Measurements from ENCODE around the gene G6PC2.
"Not testable (repeated sequence)": the region's sequence is repeated elsewhere in the genome, so short reads cannot be mapped to it uniquely, and the experiment has no call there.

Gene G6PC2

GRCh38 chr2:168915441-168916330 is 14.6 kb downstream of the G6PC2 start:
- Mint-ChIP-seq H3K36me3 (ENCODE audit: low read depth) (peaks cover 16% of the 10 kb centered on the region), H3K4me3 (no peak overlapping the region), H3K27ac (peak overlapping the region; percentile 10), H3K9me3 (peaks cover 26% of the 10 kb centered on the region), H3K27me3 (ENCODE audit: low read depth) (peaks cover 63% of the 10 kb centered on the region), H3K4me1 (ENCODE audit: low read depth) (peaks cover 15% of the 10 kb centered on the region)
- DNase-seq (ENCODE audit: low spot score): no peak

DNA sequence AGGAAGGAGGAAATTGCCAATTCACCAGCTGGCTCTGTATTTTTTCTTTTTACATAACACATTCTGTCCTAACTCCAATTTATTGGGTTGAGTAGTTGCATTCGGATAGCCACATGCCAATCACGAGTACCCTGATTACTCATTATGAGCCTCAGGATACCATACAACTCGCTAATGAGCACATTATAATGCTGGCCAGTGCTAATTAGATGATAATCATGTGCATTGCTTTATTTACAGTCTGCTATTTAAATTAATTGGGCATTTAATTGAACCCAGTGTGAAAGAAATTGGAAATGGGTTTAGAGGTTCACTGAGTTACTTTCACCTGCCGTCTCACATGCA is 15.2 kb downstream of the G6PC2 start:
- Mint-ChIP-seq H3K4me1 (ENCODE audit: low read depth) (peaks cover 16% of the 10 kb centered on the region), H3K27ac (peak overlapping the region; percentile 2), H3K27me3 (ENCODE audit: low read depth) (peaks cover 64% of the 10 kb centered on the region), H3K9me3 (peaks cover 26% of the 10 kb centered on the region), H3K4me3 (no peak overlapping the region), H3K36me3 (ENCODE audit: low read depth) (peaks cover 16% of the 10 kb centered on the region)
- no peak for DNase-seq (ENCODE audit: low spot score)

DNA sequence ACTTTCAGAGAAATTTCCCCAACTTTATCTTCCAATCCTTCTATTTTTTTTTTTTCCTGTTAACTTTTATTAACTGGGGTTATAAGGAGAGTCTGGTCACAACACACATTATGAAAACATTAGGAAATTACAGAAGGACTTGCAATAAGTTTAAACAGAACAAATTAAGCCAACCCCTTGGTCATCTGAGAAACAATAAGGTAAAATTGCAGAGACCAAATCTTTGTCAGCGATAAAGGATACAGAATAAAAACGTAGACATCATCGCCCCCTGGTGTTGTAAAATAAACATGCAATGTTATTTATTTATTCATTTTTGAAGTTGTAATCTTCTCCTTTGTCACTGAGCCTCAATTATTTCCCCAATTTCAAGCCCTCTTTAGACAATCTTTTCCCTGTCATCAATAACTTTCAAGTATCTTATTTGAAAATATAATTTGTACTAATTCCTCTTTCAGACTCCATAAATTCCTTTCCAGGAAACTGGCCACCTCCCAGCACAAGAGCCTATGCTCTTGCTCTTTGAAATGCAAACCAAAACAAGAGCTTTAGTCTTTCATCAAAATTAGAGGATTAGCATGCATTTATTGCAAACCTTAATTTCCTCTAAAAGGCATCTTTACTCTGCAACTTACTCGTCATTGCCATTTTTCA is 19.5 kb downstream of the G6PC2 start:
- no peak for DNase-seq (ENCODE audit: low spot score)
- H3K27ac Mint-ChIP-seq: no peak overlapping the region
- H3K4me3 Mint-ChIP-seq: no peak overlapping the region
- peaks cover 6% of the 10 kb centered on the region for H3K36me3 Mint-ChIP-seq (ENCODE audit: low read depth)
- H3K27me3 Mint-ChIP-seq (ENCODE audit: low read depth): peaks cover 68% of the 10 kb centered on the region
- H3K9me3 Mint-ChIP-seq: peaks cover 6% of the 10 kb centered on the region
- peaks cover 9% of the 10 kb centered on the region for H3K4me1 Mint-ChIP-seq (ENCODE audit: low read depth)

- no peaks in the 10 kb centered on the region for H3K36me3 Mint-ChIP-seq (ENCODE audit: low read depth)
- no peak overlapping the region for H3K4me3 Mint-ChIP-seq
- peaks cover 59% of the 10 kb centered on the region for H3K27me3 Mint-ChIP-seq (ENCODE audit: low read depth)
- no peak overlapping the region for H3K27ac Mint-ChIP-seq
- no peaks in the 10 kb centered on the region for H3K4me1 Mint-ChIP-seq (ENCODE audit: low read depth)
- no peak for DNase-seq (ENCODE audit: low spot score)
- H3K9me3 Mint-ChIP-seq: no peaks in the 10 kb centered on the region
Observed at GRCh38 chr2:168926621-168927386, 25.7 kb downstream of the G6PC2 start.

- H3K4me1 Mint-ChIP-seq (ENCODE audit: low read depth): no peaks in the 10 kb centered on the region
- H3K36me3 Mint-ChIP-seq (ENCODE audit: low read depth): no peaks in the 10 kb centered on the region
- H3K27me3 Mint-ChIP-seq (ENCODE audit: low read depth): peaks cover 47% of the 10 kb centered on the region
- H3K4me3 Mint-ChIP-seq: no peak overlapping the region
- H3K27ac Mint-ChIP-seq: no peak overlapping the region
- H3K9me3 Mint-ChIP-seq: no peaks in the 10 kb centered on the region
- DNase-seq (ENCODE audit: low spot score): no peak
Observed at GRCh38 chr2:168928113-168928831, 27.2 kb downstream of the G6PC2 start.

DNA sequence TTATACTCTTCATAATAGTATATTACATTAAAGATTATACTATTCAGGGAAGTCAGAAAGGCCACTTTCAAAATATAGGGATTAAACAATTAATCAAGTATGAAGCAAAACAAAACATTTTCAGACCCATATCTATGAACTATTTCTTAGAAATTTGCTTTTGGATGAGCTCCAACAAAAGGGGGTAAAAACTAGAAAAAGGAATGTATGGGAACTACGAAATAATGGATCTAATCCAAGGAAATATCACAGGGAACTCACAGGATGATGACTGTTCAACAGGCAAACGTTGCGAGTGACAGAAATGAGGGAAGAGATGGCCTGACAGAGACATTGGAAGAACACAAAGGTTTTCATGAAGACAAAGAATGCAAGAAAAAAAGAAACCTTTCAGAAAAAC is 27.9 kb downstream of the G6PC2 start:
- H3K4me3 Mint-ChIP-seq: no peak overlapping the region
- no peak for DNase-seq (ENCODE audit: low spot score)
- peaks cover 44% of the 10 kb centered on the region for H3K27me3 Mint-ChIP-seq (ENCODE audit: low read depth)
- no peaks in the 10 kb centered on the region for H3K36me3 Mint-ChIP-seq (ENCODE audit: low read depth)
- no peaks in the 10 kb centered on the region for H3K9me3 Mint-ChIP-seq
- H3K4me1 Mint-ChIP-seq (ENCODE audit: low read depth): no peaks in the 10 kb centered on the region
- H3K27ac Mint-ChIP-seq: no peak overlapping the region

DNA sequence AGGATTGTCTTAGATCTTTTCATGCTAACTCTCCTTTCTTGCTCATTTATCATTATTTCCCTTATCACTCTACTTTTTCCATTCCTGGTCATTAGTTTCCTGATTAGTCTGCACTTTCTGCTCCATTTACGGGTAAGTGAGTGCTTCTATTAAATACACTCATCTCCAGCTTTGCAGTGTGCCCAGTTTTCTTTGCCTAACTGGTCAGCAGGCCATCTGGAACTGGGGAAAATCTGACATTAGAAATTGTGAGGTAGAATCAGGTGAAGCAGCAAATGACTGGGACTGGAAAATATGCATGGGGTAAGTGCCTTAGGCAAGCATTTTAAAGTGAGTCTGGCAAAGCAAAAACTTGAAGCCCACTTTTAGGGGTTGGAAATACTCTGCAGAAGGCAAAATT is 29.2 kb downstream of the G6PC2 start:
- Mint-ChIP-seq H3K27ac (no peak overlapping the region), H3K4me3 (no peak overlapping the region), H3K9me3 (no peaks in the 10 kb centered on the region), H3K4me1 (ENCODE audit: low read depth) (no peaks in the 10 kb centered on the region), H3K27me3 (ENCODE audit: low read depth) (peaks cover 48% of the 10 kb centered on the region), H3K36me3 (ENCODE audit: low read depth) (no peaks in the 10 kb centered on the region)
- no peak for DNase-seq (ENCODE audit: low spot score)

GRCh38 chr2:168932174-168932573 is 31.1 kb downstream of the G6PC2 start:
- not testable (repeated sequence) for H3K4me3 Mint-ChIP-seq; H3K4me1 Mint-ChIP-seq (ENCODE audit: low read depth); DNase-seq (ENCODE audit: low spot score); H3K36me3 Mint-ChIP-seq (ENCODE audit: low read depth); H3K9me3 Mint-ChIP-seq; H3K27ac Mint-ChIP-seq
- peaks cover 44% of the 10 kb centered on the region for H3K27me3 Mint-ChIP-seq (ENCODE audit: low read depth)

DNA sequence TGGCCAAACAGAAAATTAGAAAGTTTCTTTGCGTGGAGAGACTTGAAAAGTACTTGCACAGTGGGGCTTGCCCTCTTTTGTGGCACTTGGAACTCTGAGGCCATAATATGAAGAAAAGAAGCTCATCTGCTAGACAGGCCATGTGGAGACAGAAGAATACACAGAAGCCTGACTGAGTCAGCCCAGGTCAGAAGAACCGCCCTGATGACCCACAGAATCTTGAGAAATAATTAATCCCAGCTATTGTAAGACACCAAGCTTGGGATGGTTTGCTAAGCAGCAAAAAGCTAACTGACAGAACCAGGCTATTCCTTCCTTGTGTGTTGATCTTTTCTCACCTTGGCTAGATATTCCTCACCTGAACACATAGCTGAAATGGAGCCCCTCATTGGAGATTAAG is 33.7 kb downstream of the G6PC2 start:
- Mint-ChIP-seq H3K27me3 (ENCODE audit: low read depth) (peaks cover 33% of the 10 kb centered on the region), H3K4me3 (no peak overlapping the region), H3K27ac (no peak overlapping the region), H3K4me1 (ENCODE audit: low read depth) (no peaks in the 10 kb centered on the region), H3K36me3 (ENCODE audit: low read depth) (no peaks in the 10 kb centered on the region), H3K9me3 (no peaks in the 10 kb centered on the region)
- DNase-seq (ENCODE audit: low spot score): no peak

- DNase-seq (ENCODE audit: low spot score): no peak
- Mint-ChIP-seq H3K9me3 (no peaks in the 10 kb centered on the region), H3K4me3 (no peak overlapping the region), H3K27me3 (ENCODE audit: low read depth) (peaks cover 23% of the 10 kb centered on the region), H3K36me3 (ENCODE audit: low read depth) (no peaks in the 10 kb centered on the region), H3K27ac (no peak overlapping the region), H3K4me1 (ENCODE audit: low read depth) (no peaks in the 10 kb centered on the region)
Observed at GRCh38 chr2:168935810-168936581, 34.9 kb downstream of the G6PC2 start.

GRCh38 chr2:168939061-168939460 is 38.0 kb downstream of the G6PC2 start:
- Mint-ChIP-seq H3K27me3 (ENCODE audit: low read depth) (peaks cover 20% of the 10 kb centered on the region), H3K36me3 (ENCODE audit: low read depth) (no peaks in the 10 kb centered on the region), H3K4me3 (no peak overlapping the region), H3K27ac (no peak overlapping the region), H3K9me3 (no peaks in the 10 kb centered on the region), H3K4me1 (ENCODE audit: low read depth) (peaks cover 1% of the 10 kb centered on the region)
- DNase-seq (ENCODE audit: low spot score): no peak

DNA sequence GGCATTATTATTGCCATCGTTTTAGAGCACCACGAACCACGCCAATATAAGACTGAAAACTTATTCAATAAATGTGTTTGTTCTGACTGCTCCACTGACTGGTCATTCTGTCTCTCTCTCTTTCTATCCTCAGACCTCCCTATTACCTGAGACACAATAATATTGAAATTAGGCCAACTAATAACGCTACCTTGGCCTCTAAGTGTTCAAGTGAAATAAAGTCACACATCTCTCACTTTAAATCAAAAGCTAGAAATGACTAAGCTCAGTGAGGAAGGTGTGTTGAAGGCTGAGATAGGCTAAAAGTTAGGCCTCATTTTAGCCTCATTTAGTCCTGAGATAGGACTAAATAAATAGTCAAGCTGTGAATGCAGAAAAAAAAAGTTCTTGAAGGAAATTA is 38.8 kb downstream of the G6PC2 start:
- peaks cover 2% of the 10 kb centered on the region for H3K4me1 Mint-ChIP-seq (ENCODE audit: low read depth)

DNA sequence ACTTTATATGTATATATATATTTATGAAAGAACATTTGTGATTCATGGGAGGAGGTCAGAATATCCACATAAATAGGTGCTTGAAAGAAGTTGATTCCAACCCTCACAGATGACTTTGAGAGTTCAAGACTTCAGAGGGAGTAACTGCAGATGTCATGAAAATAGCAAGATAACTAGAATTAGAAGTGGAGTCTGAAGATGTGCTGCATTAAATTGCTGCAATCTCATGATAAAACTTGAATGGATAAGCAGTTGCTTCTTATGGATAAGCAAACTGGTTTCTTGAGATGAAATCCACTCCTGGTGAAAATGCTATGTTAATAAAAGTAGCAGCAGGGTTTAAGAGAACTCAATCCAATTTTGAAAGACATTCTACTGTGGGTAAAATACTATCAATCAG is 40.2 kb downstream of the G6PC2 start:
- Mint-ChIP-seq H3K9me3 (no peaks in the 10 kb centered on the region), H3K27ac (no peak overlapping the region), H3K36me3 (ENCODE audit: low read depth) (no peaks in the 10 kb centered on the region), H3K4me3 (no peak overlapping the region), H3K4me1 (ENCODE audit: low read depth) (peaks cover 2% of the 10 kb centered on the region), H3K27me3 (ENCODE audit: low read depth) (peaks cover 24% of the 10 kb centered on the region)
- DNase-seq (ENCODE audit: low spot score): no peak

More for the DNA sequence above, 38.8 kb downstream of the G6PC2 start:
- Mint-ChIP-seq H3K36me3 (ENCODE audit: low read depth) (no peaks in the 10 kb centered on the region), H3K4me3 (no peak overlapping the region), H3K27me3 (ENCODE audit: low read depth) (peaks cover 19% of the 10 kb centered on the region), H3K9me3 (no peaks in the 10 kb centered on the region), H3K27ac (no peak overlapping the region)
- DNase-seq (ENCODE audit: low spot score): no peak
